ENCODE data around the gene CBY1. TPM values are rescaled to one million over a fixed set of nuclear protein-coding genes. Genes with fewer than 3 reads are reported as not detected.
"Not testable (repeated sequence)": the region's sequence is repeated elsewhere in the genome, so short reads cannot be mapped to it uniquely, and the experiment has no call there.

The CBY1 gene
- 43.2 TPM for total RNA-seq

- peak; percentile 86 for DNase-seq (ENCODE audit: low spot score)
These were observed at the start of gene CBY1, which contains the start of gene FAM227A for GRCh38 chr22:38656256-38657044. CBY1 (plus strand) TSS chr22:38656638; CDS start chr22:38668055, 11,417 bp downstream. FAM227A (minus strand) TSS chr22:38656392; CDS start chr22:38650168, 6,224 bp downstream.

GRCh38 chr22:38607680-38608079, 48.8 kb upstream of the CBY1 start:
- DNase-seq (ENCODE audit: low spot score), result no peak

GRCh38 chr22:38608992-38609750, 47.3 kb upstream of the CBY1 start:
- DNase-seq (ENCODE audit: low spot score), result no peak

GRCh38 chr22:38610234-38610633, 46.2 kb upstream of the CBY1 start:
- no peak for DNase-seq (ENCODE audit: low spot score)

DNA sequence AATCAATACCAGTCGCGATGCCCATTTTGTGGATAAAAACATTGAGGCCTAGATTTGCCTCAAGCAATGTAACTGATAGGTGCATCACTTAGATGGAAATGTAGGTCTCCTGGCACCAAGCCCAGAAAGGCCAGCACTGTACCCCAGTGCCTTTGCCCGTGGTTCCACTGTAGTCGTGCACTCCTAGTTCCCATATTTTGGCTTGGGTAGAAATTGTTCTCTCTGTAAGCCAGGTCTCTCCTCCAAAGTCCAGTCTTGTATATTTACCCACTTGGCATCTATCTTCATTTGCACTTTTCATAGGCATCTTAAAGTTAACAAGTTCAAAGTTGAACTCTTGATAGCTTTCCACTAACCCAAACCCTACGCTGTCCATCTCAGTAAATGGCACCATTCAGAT, 44.9 kb upstream of the CBY1 start:
- DNase-seq (ENCODE audit: low spot score), result no peak

- DNase-seq (ENCODE audit: low spot score), result no peak
These were observed 44.0 kb upstream of the CBY1 start for GRCh38 chr22:38612217-38613006.

GRCh38 chr22:38613588-38613987, 42.9 kb upstream of the CBY1 start:
- DNase-seq (ENCODE audit: low spot score), result no peak

DNA sequence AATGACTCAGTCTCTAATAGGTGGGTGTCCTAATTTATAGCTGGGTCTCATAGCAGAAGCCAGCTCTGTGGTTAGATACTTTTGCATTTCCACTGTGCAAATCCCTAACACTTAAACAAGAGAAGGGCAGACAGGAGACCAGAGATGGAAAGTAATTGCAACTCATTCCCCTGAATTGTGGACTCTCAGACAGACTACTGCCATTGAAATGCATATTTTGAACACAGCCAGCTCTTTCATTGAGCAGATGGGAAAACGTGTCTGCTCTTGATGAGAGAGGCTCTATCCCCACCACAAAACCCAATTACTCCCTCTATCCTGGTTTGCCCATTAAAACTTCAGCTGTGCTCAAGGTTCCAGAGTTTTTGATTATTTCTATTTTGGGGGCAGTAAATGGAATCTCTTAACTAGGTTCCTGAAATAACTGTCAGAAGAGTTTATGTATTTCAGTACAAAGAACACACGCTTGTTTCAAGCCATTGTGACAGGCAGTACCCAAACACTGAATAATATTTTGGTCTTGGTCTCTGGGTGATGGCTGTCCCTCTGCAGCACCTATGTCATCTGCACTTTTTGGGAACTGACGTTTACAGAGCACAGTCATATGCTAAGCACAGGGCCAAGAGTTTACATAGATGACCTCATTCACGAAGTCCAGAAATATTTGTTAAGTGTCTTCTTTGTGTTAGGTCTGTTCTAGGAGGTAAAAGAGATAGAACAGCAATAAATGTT, 41.9 kb upstream of the CBY1 start:
- DNase-seq (ENCODE audit: low spot score), result no peak

- not testable (repeated sequence) for DNase-seq (ENCODE audit: low spot score)
These were observed 41.4 kb upstream of the CBY1 start for GRCh38 chr22:38615064-38615405.

- DNase-seq (ENCODE audit: low spot score), result no peak
These were observed 38.2 kb upstream of the CBY1 start for GRCh38 chr22:38618258-38618657.

DNA sequence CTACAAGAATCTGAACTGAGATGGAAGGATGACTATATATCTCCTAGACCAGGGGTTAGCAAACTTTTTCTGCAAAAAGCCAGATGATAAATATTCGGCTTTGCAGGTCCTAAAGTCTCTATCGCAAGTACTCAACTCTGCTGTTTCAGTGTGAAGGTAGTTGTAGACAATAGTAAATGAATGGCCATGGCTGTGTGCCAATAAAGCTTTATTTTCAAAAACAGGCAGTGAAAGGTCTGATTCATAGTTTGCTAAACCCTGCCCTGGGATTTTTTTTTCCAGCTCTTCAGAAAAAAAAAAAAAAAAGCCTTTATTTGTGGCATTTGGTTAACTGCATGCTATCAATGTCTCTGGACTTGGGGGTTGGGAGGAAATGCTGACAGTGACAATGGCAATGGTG, 37.8 kb upstream of the CBY1 start:
- DNase-seq (ENCODE audit: low spot score), result no peak

- DNase-seq (ENCODE audit: low spot score), result no peak
These were observed 33.1 kb upstream of the CBY1 start for GRCh38 chr22:38623351-38623750.

- no peak for DNase-seq (ENCODE audit: low spot score)
These were observed 28.0 kb upstream of the CBY1 start for GRCh38 chr22:38628444-38628843.

GRCh38 chr22:38629108-38629507, 27.3 kb upstream of the CBY1 start:
- no peak for DNase-seq (ENCODE audit: low spot score)

GRCh38 chr22:38631724-38632123, 24.7 kb upstream of the CBY1 start:
- DNase-seq (ENCODE audit: low spot score), result no peak

- DNase-seq (ENCODE audit: low spot score), result no peak
These were observed 23.9 kb upstream of the CBY1 start for GRCh38 chr22:38632528-38632927.

DNA sequence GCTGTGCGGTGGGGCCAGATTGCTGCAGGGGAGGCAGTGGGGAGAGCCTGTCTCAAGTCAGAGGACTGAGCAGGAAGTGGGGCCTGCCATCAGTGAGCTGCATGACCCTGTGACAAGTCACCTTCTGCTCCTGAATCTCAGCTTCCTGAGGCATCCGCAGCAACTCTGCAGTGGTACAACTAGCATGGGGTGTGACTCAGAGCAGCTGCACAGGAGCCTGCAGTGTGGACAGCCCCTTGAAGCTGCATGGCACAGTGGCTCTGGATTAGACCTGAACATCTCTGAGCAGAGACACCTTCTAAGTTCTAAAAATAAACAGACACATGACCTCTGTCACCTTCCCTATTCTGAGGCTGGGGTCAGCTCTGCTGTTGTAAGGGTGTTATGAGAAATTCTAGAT, 18.2 kb upstream of the CBY1 start:
- DNase-seq (ENCODE audit: low spot score), result no peak

GRCh38 chr22:38638728-38639127, 17.7 kb upstream of the CBY1 start:
- DNase-seq (ENCODE audit: low spot score), result no peak

- no peak for DNase-seq (ENCODE audit: low spot score)
These were observed 14.9 kb upstream of the CBY1 start for GRCh38 chr22:38641476-38642040.

GRCh38 chr22:38644245-38644644, 12.2 kb upstream of the CBY1 start:
- DNase-seq (ENCODE audit: low spot score), result not testable (repeated sequence)

DNA sequence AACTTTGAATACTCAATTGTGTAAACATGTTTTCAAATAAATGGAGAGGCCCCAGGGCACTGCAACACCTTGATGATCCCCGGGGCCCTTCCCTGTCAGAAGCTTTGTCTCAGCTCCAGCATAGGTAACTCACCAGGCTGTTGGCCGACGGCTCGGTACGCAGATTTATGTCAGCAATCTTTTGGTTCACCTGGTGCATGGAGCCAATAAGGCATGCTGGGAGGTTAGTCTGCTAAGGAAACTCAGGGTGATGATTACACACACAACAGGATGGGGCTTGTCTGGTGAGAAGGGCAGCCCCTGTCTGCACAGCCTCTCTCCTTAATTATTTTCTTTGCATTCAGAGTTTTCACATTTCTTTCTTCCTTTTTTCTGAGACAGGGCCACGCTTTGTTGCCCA, 11.0 kb upstream of the CBY1 start:
- DNase-seq (ENCODE audit: low spot score), result no peak
